Trophoblast cell (in vitro differentiated cells and primary cell): ENCODE results near the gene SEPTIN11.
A peak's percentile ranks its signal among the peaks of the same experiment; 100 is the strongest.

Experiments
- DNase-seq, 2 donors: peaks; one replicate each; pipeline ENCODE4 v3.0.0-alpha.2; 2016
- H2AFZ ChIP-seq: 2 replicates; pipeline ENCODE4 v1.6.1; 2013; ENCODE audit warnings: low read length, moderate library complexity, mild to moderate bottlenecking; ENCODE audit not compliant: insufficient read depth, poor library complexity
- H2AK5ac ChIP-seq: 2 replicates; pipeline ENCODE4 v1.6.1; 2013; ENCODE audit warnings: mild to moderate bottlenecking, low read length
- H2BK120ac ChIP-seq: 2 replicates; pipeline ENCODE4 v1.6.1; 2013; ENCODE audit warnings: low read length, mild to moderate bottlenecking, moderate library complexity; ENCODE audit not compliant: insufficient read depth, poor library complexity
- H2BK12ac ChIP-seq: 2 replicates; pipeline ENCODE4 v1.6.1; 2013; ENCODE audit warnings: mild to moderate bottlenecking, low read length, moderate library complexity
- H2BK5ac ChIP-seq: 2 replicates; pipeline ENCODE4 v1.6.1; 2013; ENCODE audit warnings: low read length, low read depth, moderate library complexity, mild to moderate bottlenecking; ENCODE audit not compliant: poor library complexity
- H3K14ac ChIP-seq: 2 replicates; pipeline ENCODE4 v1.6.1; 2013; ENCODE audit warnings: mild to moderate bottlenecking, low read length
- H3K18ac ChIP-seq: 2 replicates; pipeline ENCODE4 v1.6.1; 2013; ENCODE audit warnings: mild to moderate bottlenecking, low read length
- H3K23ac ChIP-seq: 2 replicates; pipeline ENCODE4 v1.6.1; 2013; ENCODE audit warnings: low read length
- H3K27ac ChIP-seq: 2 replicates; pipeline ENCODE4 v1.5.1; 2013; ENCODE audit warnings: low read depth, mild to moderate bottlenecking, inconsistent platforms, low read length, moderate library complexity
- H3K27me3 ChIP-seq: 2 replicates; pipeline ENCODE4 v1.6.1; 2013; ENCODE audit warnings: inconsistent platforms, mild to moderate bottlenecking, low read length, moderate library complexity; ENCODE audit not compliant: insufficient read depth
- H3K36me3 ChIP-seq, 2 experiments: 1 replicate in 1 of 2; 2 replicates in 1 of 2; pipeline ENCODE4 v1.6.1; 2013; ENCODE audit warnings: low read length in 2 of 2, mild to moderate bottlenecking in 2 of 2, moderate library complexity in 1 of 2; ENCODE audit not compliant: insufficient read depth in 2 of 2, control insufficient read depth in 1 of 2
- H3K4ac ChIP-seq: 2 replicates; pipeline ENCODE4 v1.6.1; 2013; ENCODE audit warnings: low read depth, mild to moderate bottlenecking, low read length, moderate library complexity
- H3K4me1 ChIP-seq, 2 experiments: 1 replicate in 1 of 2; 2 replicates in 1 of 2; pipeline ENCODE4 v1.6.1; 2013; ENCODE audit warnings: low read length in 2 of 2, mild to moderate bottlenecking in 2 of 2, moderate library complexity in 1 of 2; ENCODE audit not compliant: insufficient read depth in 2 of 2, control insufficient read depth in 1 of 2
- H3K4me2 ChIP-seq: 2 replicates; pipeline ENCODE4 v1.6.1; 2013; ENCODE audit warnings: inconsistent platforms, mild to moderate bottlenecking, low read length, moderate library complexity
- H3K4me3 ChIP-seq: 2 replicates; pipeline ENCODE4 v1.5.1; 2013; ENCODE audit warnings: mild to moderate bottlenecking, low read depth, low read length, inconsistent platforms
- H3K79me1 ChIP-seq: one replicate; pipeline ENCODE4 v1.6.1; 2013; ENCODE audit warnings: low read length
- H3K79me2 ChIP-seq: 2 replicates; pipeline ENCODE4 v1.6.1; 2013; ENCODE audit warnings: low read length, mild to moderate bottlenecking; ENCODE audit not compliant: control insufficient read depth, insufficient read depth, poor library complexity
- H3K9ac ChIP-seq: 2 replicates; pipeline ENCODE4 v1.6.1; 2013; ENCODE audit warnings: mild to moderate bottlenecking, low read length
- H3K9me3 ChIP-seq: 2 replicates; pipeline ENCODE4 v1.6.1; 2013; ENCODE audit warnings: low read depth, mild to moderate bottlenecking, control low read depth, inconsistent platforms, low read length; ENCODE audit not compliant: insufficient read depth
- H4K12ac ChIP-seq: 2 replicates; pipeline ENCODE4 v1.6.1; 2013; ENCODE audit warnings: low read depth, mild to moderate bottlenecking, low read length, moderate library complexity
- H4K8ac ChIP-seq: 2 replicates; pipeline ENCODE4 v1.6.1; 2013; ENCODE audit warnings: low read depth, mild to moderate bottlenecking, low read length, moderate library complexity
- H4K91ac ChIP-seq: one replicate; pipeline ENCODE4 v1.6.1; 2013; ENCODE audit warnings: low read depth, mild to moderate bottlenecking, low read length, moderate library complexity
- WGBS: extraction: QIAGEN DNeasy Blood & Tissue Kit; methylation state at CpG from one replicate; pipeline ENCODE4 v1.1.7; 2013; ENCODE audit warnings: missing lambda C conversion rate; ENCODE audit not compliant: insufficient read length, insufficient coverage; ENCODE audit errors: extremely low coverage; 5-methylcytosine and 5-hydroxymethylcytosine counted together

SEPTIN11 gene

GRCh38 chr4:76996445-76996844 is 46.9 kb downstream of the SEPTIN11 start:
- Histone ChIP-seq H3K79me1 (peaks cover 2% of the 10 kb centered on the region), H3K79me2 (no peaks in the 10 kb centered on the region), H3K23ac (no peak overlapping the region), H4K12ac (no peak overlapping the region), H3K14ac (no peak overlapping the region), H3K27me3 (no peaks in the 10 kb centered on the region), H3K4me2 (no peak overlapping the region), H4K91ac (no peak overlapping the region), H4K8ac (no peak overlapping the region), H3K18ac (no peak overlapping the region), H3K9ac (no peak overlapping the region), H2BK12ac (no peak overlapping the region), H2BK5ac (no peak overlapping the region), H3K4me1 (peaks cover 0 to 4% of the 10 kb centered on the region in 2 experiments), H3K9me3 (peaks cover 1% of the 10 kb centered on the region), H3K36me3 (peaks cover 6 to 13% of the 10 kb centered on the region in 2 experiments), H3K4ac (no peak overlapping the region), H2AK5ac (no peak overlapping the region), H2BK120ac (no peak overlapping the region), H3K27ac (no peak overlapping the region), H2AFZ (no peak overlapping the region), H3K4me3 (no peak overlapping the region)
- WGBS = no CpG with 5 or more reads among the region's 2 CpGs
- no peak for DNase-seq

GRCh38 chr4:76997077-76997476 is 47.5 kb downstream of the SEPTIN11 start:
- H3K27me3 ChIP-seq = no peaks in the 10 kb centered on the region
- no peak overlapping the region for H3K4me2 ChIP-seq
- no peak overlapping the region for H2BK120ac ChIP-seq
- H3K9me3 ChIP-seq = peaks cover 1% of the 10 kb centered on the region
- H3K79me2 ChIP-seq = no peaks in the 10 kb centered on the region
- H3K23ac ChIP-seq = no peak overlapping the region
- H3K36me3 ChIP-seq = peaks cover 6 to 13% of the 10 kb centered on the region in 2 experiments
- no peak overlapping the region for H3K27ac ChIP-seq
- no peak for DNase-seq
- no peak overlapping the region for H2BK5ac ChIP-seq
- no CpG with 5 or more reads among the region's 1 CpG for WGBS
- no peak overlapping the region for H2AK5ac ChIP-seq
- H3K4ac ChIP-seq = no peak overlapping the region
- no peak overlapping the region for H3K4me3 ChIP-seq
- peaks cover 0 to 4% of the 10 kb centered on the region in 2 experiments for H3K4me1 ChIP-seq
- no peak overlapping the region for H2AFZ ChIP-seq
- no peak overlapping the region for H4K12ac ChIP-seq
- peaks cover 2% of the 10 kb centered on the region for H3K79me1 ChIP-seq
- no peak overlapping the region for H4K8ac ChIP-seq
- H2BK12ac ChIP-seq = no peak overlapping the region
- H3K14ac ChIP-seq = no peak overlapping the region
- H3K18ac ChIP-seq = no peak overlapping the region
- H3K9ac ChIP-seq = no peak overlapping the region
- H4K91ac ChIP-seq = no peak overlapping the region

DNA sequence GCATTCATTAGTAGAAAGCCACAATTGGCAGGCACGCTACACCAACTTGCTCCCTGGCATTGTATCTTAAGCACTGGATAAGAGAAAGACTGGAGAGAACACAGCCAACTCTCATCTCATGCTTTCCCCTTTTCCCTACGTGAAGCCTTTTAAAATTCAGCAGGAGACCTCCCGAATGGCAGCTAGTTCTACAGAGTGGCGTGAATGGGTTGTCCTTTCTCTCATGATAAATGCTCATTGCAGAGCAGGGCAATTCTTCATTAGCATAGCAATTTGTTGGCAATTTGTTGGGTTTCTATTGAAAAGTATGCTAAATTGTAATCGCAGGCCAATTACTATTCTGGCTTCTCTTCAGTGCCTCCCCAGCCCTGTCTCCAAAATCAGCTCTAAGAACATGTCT is 48.0 kb downstream of the SEPTIN11 start:
- Histone ChIP-seq H3K79me2 (no peaks in the 10 kb centered on the region), H3K79me1 (peaks cover 2% of the 10 kb centered on the region), H3K27ac (peak overlapping the region; percentile 45), H3K4me2 (no peak overlapping the region), H3K4me3 (no peak overlapping the region), H3K27me3 (no peaks in the 10 kb centered on the region), H2BK12ac (no peak overlapping the region), H3K4ac (no peak overlapping the region), H3K4me1 (peaks cover 0 to 4% of the 10 kb centered on the region in 2 experiments), H3K18ac (no peak overlapping the region), H3K9ac (no peak overlapping the region), H4K12ac (no peak overlapping the region), H4K91ac (no peak overlapping the region), H4K8ac (no peak overlapping the region), H2BK5ac (peak overlapping the region; percentile 12), H2AK5ac (no peak overlapping the region), H3K14ac (no peak overlapping the region), H3K36me3 (peaks cover 6 to 13% of the 10 kb centered on the region in 2 experiments), H3K23ac (no peak overlapping the region), H2AFZ (no peak overlapping the region), H3K9me3 (peaks cover 1% of the 10 kb centered on the region), H2BK120ac (no peak overlapping the region)
- no CpG with 5 or more reads among the region's 5 CpGs for WGBS
- DNase-seq = no peak

DNA sequence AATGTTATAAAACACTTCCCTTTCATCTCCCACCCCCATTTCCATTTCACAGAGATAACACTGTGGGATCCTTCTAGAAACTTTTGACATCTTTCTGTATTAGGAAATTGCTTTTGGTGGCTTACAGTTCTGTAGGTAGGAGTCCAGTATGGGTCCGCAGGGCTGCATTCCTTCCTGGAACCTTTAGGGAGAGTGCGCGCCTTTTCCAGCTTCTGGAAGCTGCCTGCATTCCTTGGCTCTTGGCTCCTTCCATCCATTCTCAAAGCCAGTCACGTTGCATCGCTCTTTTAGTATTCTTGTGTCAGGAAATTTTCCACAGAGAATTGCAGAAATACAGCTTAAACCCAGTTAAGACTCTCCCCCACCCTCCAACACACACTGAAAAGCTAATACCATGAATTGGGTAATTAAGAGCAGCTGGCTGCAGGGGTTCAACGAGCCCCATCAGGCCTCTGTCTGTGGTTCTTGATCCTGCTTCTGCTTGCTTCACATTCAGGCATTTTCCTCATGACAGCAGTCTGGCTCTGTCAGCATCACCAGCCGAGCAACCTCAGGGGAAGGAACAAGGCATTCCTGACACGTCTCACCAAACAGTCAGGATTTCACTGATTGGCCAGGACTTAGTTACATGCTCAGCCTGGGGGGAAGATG is 48.8 kb downstream of the SEPTIN11 start:
- Histone ChIP-seq H4K91ac (no peak overlapping the region), H3K9ac (no peak overlapping the region), H3K9me3 (peaks cover 1% of the 10 kb centered on the region), H3K4me2 (no peak overlapping the region), H2AFZ (no peak overlapping the region), H3K14ac (no peak overlapping the region), H3K4me1 (peaks cover 6 to 9% of the 10 kb centered on the region in 2 experiments), H2AK5ac (no peak overlapping the region), H3K4ac (no peak overlapping the region), H2BK5ac (no peak overlapping the region), H3K27me3 (no peaks in the 10 kb centered on the region), H4K8ac (no peak overlapping the region), H3K79me2 (no peaks in the 10 kb centered on the region), H4K12ac (no peak overlapping the region), H2BK12ac (no peak overlapping the region), H3K23ac (no peak overlapping the region), H3K18ac (no peak overlapping the region), H3K79me1 (peaks cover 8% of the 10 kb centered on the region), H3K27ac (peak overlapping the region; percentile 60), H2BK120ac (no peak overlapping the region), H3K4me3 (no peak overlapping the region), H3K36me3 (peaks cover 6 to 13% of the 10 kb centered on the region in 2 experiments)
- peak; percentile 87 to 92 for DNase-seq
- no CpG with 5 or more reads among the region's 8 CpGs for WGBS
